GM23338 (cell line): ENCODE data around the gene ERVH48-1. TPM values are rescaled to one million over a fixed set of nuclear protein-coding genes. Genes with fewer than 3 reads are reported as not detected.
"Not testable (repeated sequence)": the region's sequence is repeated elsewhere in the genome, so short reads cannot be mapped to it uniquely, and the experiment has no call there.

Experiments used
- ATAC-seq: fragments of 200-7000 bp; cut with Tn5 transposase; 3 replicates; pipeline ENCODE4 v1.9.1; 2020
- DNase-seq: peaks from one replicate; pipeline ENCODE4 v3.0.0-alpha.2; 2015; ENCODE audit warnings: low spot score
- H2AFZ ChIP-seq: fragments of 200-600 bp; sonication (generic); 2 replicates; pipeline ENCODE4 v1.8.0; 2016; ENCODE audit warnings: antibody characterized with exemption, mild to moderate bottlenecking, moderate library complexity
- H3F3A ChIP-seq: fragments of 200-600 bp; sonication (generic); replicated peaks from 2 replicates; pipeline ENCODE4 v1.8.0; 2017; ENCODE audit warnings: antibody characterized with exemption, mixed run types, low read depth
- H3K27ac ChIP-seq: fragments of 200-600 bp; sonication (generic); 2 replicates; pipeline ENCODE4 v1.6.1; 2016; ENCODE audit warnings: low read depth
- H3K27me3 ChIP-seq: fragments of 200-600 bp; sonication (generic); 2 replicates; pipeline ENCODE4 v1.8.0; 2016; ENCODE audit warnings: mild to moderate bottlenecking, mixed run types, moderate library complexity; ENCODE audit not compliant: insufficient read depth
- H3K36me3 ChIP-seq: fragments of 200-600 bp; sonication (generic); 2 replicates; pipeline ENCODE4 v1.8.0; 2016; ENCODE audit warnings: mild to moderate bottlenecking; ENCODE audit not compliant: insufficient read depth
- H3K4me1 ChIP-seq: fragments of 200-600 bp; sonication (generic); 2 replicates; pipeline ENCODE4 v1.8.0; 2016; ENCODE audit warnings: mild to moderate bottlenecking, moderate library complexity; ENCODE audit not compliant: insufficient read depth
- H3K4me2 ChIP-seq: fragments of 200-600 bp; sonication (generic); 2 replicates; pipeline ENCODE4 v1.7.1; 2017; ENCODE audit warnings: mixed run types
- H3K4me3 ChIP-seq: fragments of 200-600 bp; sonication (generic); 2 replicates; pipeline ENCODE4 v1.6.1; 2016; ENCODE audit warnings: mixed run types
- H3K79me2 ChIP-seq: fragments of 200-600 bp; sonication (generic); replicated peaks from 2 replicates; pipeline ENCODE4 v1.8.0; 2017; ENCODE audit warnings: mild to moderate bottlenecking; ENCODE audit not compliant: insufficient read depth
- H3K9me2 ChIP-seq: fragments of 200-600 bp; sonication (generic); 2 replicates; pipeline ENCODE4 v1.8.0; 2017; ENCODE audit not compliant: insufficient read depth
- H4K20me1 ChIP-seq: fragments of 200-600 bp; sonication (generic); replicated peaks from 2 replicates; pipeline ENCODE4 v1.8.0; 2017; ENCODE audit warnings: mild to moderate bottlenecking; ENCODE audit not compliant: insufficient read depth
- H3K27ac Mint-ChIP-seq: 2 replicates; pipeline ENCODE4 v1.8.0; 2020; ENCODE audit warnings: inconsistent platforms, mild to moderate bottlenecking, moderate library complexity, mixed read lengths
- H3K27me3 Mint-ChIP-seq: 3 replicates; pipeline ENCODE4 v1.8.0; 2022; ENCODE audit warnings: low read depth, mild to moderate bottlenecking, moderate library complexity, mixed read lengths, inconsistent platforms; ENCODE audit not compliant: insufficient read depth, poor library complexity
- H3K36me3 Mint-ChIP-seq: 3 replicates; pipeline ENCODE4 v1.8.0; 2021; ENCODE audit warnings: low read depth, mild to moderate bottlenecking, inconsistent platforms, moderate library complexity, mixed read lengths
- H3K4me1 Mint-ChIP-seq: 3 replicates; pipeline ENCODE4 v1.8.0; 2020; ENCODE audit warnings: mild to moderate bottlenecking, inconsistent platforms, mixed read lengths
- H3K4me3 Mint-ChIP-seq: 3 replicates; pipeline ENCODE4 v1.8.0; 2021; ENCODE audit warnings: moderate library complexity, mild to moderate bottlenecking, inconsistent platforms, mixed read lengths
- H3K9me3 Mint-ChIP-seq: 3 replicates; pipeline ENCODE4 v1.8.0; 2020; ENCODE audit warnings: moderate library complexity, mild to moderate bottlenecking, inconsistent platforms, mixed read lengths
- CTCF ChIP-seq, 2 experiments: fragments of 200-600 bp in 1 of 2; sonication (generic) in 1 of 2; conservative IDR thresholded peaks; 2 replicates each; pipeline versions ENCODE4 v1.5.1 to v1.6.1; 2016 to 2017; ENCODE audit warnings: antibody characterized with exemption in 2 of 2, low read depth in 2 of 2, mild to moderate bottlenecking in 2 of 2, moderate library complexity in 1 of 2
- EZH2 ChIP-seq: fragments of 200-600 bp; sonication (generic); IDR thresholded peaks from one replicate; pipeline ENCODE4 v1.8.0; 2017; ENCODE audit warnings: antibody characterized with exemption, mild to moderate bottlenecking, low read depth; ENCODE audit not compliant: unreplicated experiment
- EZH2phosphoT487 ChIP-seq: fragments of 200-600 bp; sonication (generic); IDR thresholded peaks from one replicate; pipeline ENCODE4 v1.8.1; 2018; ENCODE audit warnings: antibody characterized with exemption; ENCODE audit not compliant: unreplicated experiment
- JUNB ChIP-seq: IDR thresholded peaks from one replicate; pipeline ENCODE4 v1.6.1; 2016; ENCODE audit warnings: antibody characterized with exemption; ENCODE audit not compliant: unreplicated experiment
- POLR2AphosphoS5 ChIP-seq: IDR thresholded peaks from 2 replicates; pipeline ENCODE4 v1.6.1; 2016; ENCODE audit warnings: antibody characterized with exemption, low read depth
- STAT1 ChIP-seq: IDR thresholded peaks from one replicate; pipeline ENCODE4 v1.6.1; 2016; ENCODE audit warnings: antibody characterized with exemption; ENCODE audit not compliant: unreplicated experiment
- ZNF114 ChIP-seq: fragments of 250-450 bp; sonication (Bioruptor Pico); IDR thresholded peaks from 2 replicates; pipeline ENCODE4 v1.5.0; 2020; ENCODE audit warnings: mild to moderate bottlenecking, moderate library complexity
- ZNF462 ChIP-seq: fragments of 250-450 bp; sonication (Bioruptor Pico); IDR thresholded peaks from 2 replicates; pipeline ENCODE4 v1.5.0; 2020; ENCODE audit warnings: mild to moderate bottlenecking, moderate library complexity
- polyA plus RNA-seq: library from polyadenylated mRNA; unstranded; fragments of >200 nt; fragmentation: Nextera tagmentation; extraction: Ambion mirVana; gene quantifications from 2 replicates; pipeline ENCODE4 v1.2.1, GENCODE V29; 2016
- total RNA-seq: library from RNA; depleted of rRNA; stranded (reverse); fragments of >200 nt; shearing (Covaris generic); gene quantifications from 2 replicates; pipeline ENCODE4 v1.2.3, GENCODE V29; 2014

Gene ERVH48-1
- total and polyA plus RNA-seq, 2 experiments from 2014 or later, result 31.7 to 37.0 TPM

- Mint-ChIP-seq H3K9me3 (peaks cover 16% of the 10 kb centered on the region), H3K4me1 (peaks cover 20% of the 10 kb centered on the region), H3K36me3 (peaks cover 26% of the 10 kb centered on the region)
- H3K4me1 ChIP-seq, result peaks cover 12% of the 10 kb centered on the region
- H3K79me2 ChIP-seq, H3K27ac ChIP-seq, H4K20me1 ChIP-seq, H3K27ac Mint-ChIP-seq, H3K27me3 ChIP-seq, H3K4me2 ChIP-seq, H3K4me3 Mint-ChIP-seq, DNase-seq, H3F3A ChIP-seq, ATAC-seq, H3K4me3 ChIP-seq, H2AFZ ChIP-seq, H3K27me3 Mint-ChIP-seq, H3K36me3 ChIP-seq, H3K9me2 ChIP-seq: not testable (repeated sequence)
These were observed 25.8 kb upstream of the ERVH48-1 start for GRCh38 chr21:42951193-42951592.

- H3K27me3 Mint-ChIP-seq, H2AFZ ChIP-seq, H3K27me3 ChIP-seq, H3K79me2 ChIP-seq, H3K9me2 ChIP-seq, H3K36me3 ChIP-seq, DNase-seq, H3F3A ChIP-seq, H3K4me1 ChIP-seq, H3K27ac Mint-ChIP-seq, H3K4me3 ChIP-seq, H3K4me2 ChIP-seq, ATAC-seq, H3K27ac ChIP-seq, H3K4me3 Mint-ChIP-seq, H3K4me1 Mint-ChIP-seq, H4K20me1 ChIP-seq: not testable (repeated sequence)
- Mint-ChIP-seq H3K36me3 (peaks cover 27% of the 10 kb centered on the region), H3K9me3 (peaks cover 16% of the 10 kb centered on the region)
These were observed 23.8 kb upstream of the ERVH48-1 start for GRCh38 chr21:42949094-42949755.

GRCh38 chr21:42942244-42942643 is 16.8 kb upstream of the ERVH48-1 start:
- Mint-ChIP-seq H3K36me3 (peaks cover 35% of the 10 kb centered on the region), H3K4me1 (peaks cover 21% of the 10 kb centered on the region), H3K4me3 (no peak overlapping the region; the same call in 2 of the 3 replicates), H3K27me3 (peaks cover 12% of the 10 kb centered on the region), H3K9me3 (peaks cover 23% of the 10 kb centered on the region), H3K27ac (no peak overlapping the region; the same call in 1 of the 2 replicates)
- H3K27ac ChIP-seq, result no peak overlapping the region
- H3K9me2 ChIP-seq, result no peaks in the 10 kb centered on the region
- no peaks in the 10 kb centered on the region for H3K36me3 ChIP-seq
- H3K27me3 ChIP-seq, result no peaks in the 10 kb centered on the region
- H3K4me3 ChIP-seq, result no peak overlapping the region
- DNase-seq (no peak), ATAC-seq (no peak)
- peaks cover 9% of the 10 kb centered on the region; the same call in 1 of the 2 replicates for H3F3A ChIP-seq
- H3K4me1 ChIP-seq, result peaks cover 18% of the 10 kb centered on the region
- H3K4me2 ChIP-seq, result no peak overlapping the region
- no peaks in the 10 kb centered on the region for H3K79me2 ChIP-seq
- H2AFZ ChIP-seq, result no peak overlapping the region
- H4K20me1 ChIP-seq, result no peaks in the 10 kb centered on the region
- TF ChIP-seq ZNF462 (no peak), CTCF (conservative IDR thresholded peaks at IDR 0.05; ENCODE audit: low read depth in 2 of 2) (no peak), EZH2phosphoT487 (no peak), POLR2AphosphoS5 (no peak), ZNF114 (CRISPR knock-in tag) (no peak), JUNB (no peak), EZH2 (no peak), STAT1 (no peak)
